HEK293 (cell line): ENCODE results near the gene MLLT3.

Experiments
- BCL11A ChIP-seq: fragments of 450-650 bp; formaldehyde crosslinking; IDR thresholded peaks from 2 replicates; pipeline ENCODE4 v1.5.1; 2016; ENCODE audit warnings: low read depth, missing biosample characterization, missing genetic modification characterization
- IKZF3 ChIP-seq: fragments of 450-650 bp; IDR thresholded peaks from 2 replicates; pipeline ENCODE4 v1.5.0; 2018; ENCODE audit warnings: missing biosample characterization, mild to moderate bottlenecking, missing genetic modification characterization, moderate library complexity
- PRDM10 ChIP-seq: fragments of 450-650 bp; formaldehyde crosslinking; IDR thresholded peaks from 2 replicates; pipeline ENCODE4 v1.5.1; 2016; ENCODE audit warnings: missing biosample characterization, missing genetic modification characterization
- PRDM6 ChIP-seq: fragments of 450-650 bp; formaldehyde crosslinking; IDR thresholded peaks from 2 replicates; pipeline ENCODE4 v1.5.1; 2017; ENCODE audit warnings: missing biosample characterization, missing genetic modification characterization
- SCRT2 ChIP-seq: fragments of 450-650 bp; formaldehyde crosslinking; IDR thresholded peaks from 2 replicates; pipeline ENCODE4 v1.5.1; 2016; ENCODE audit warnings: missing biosample characterization, missing genetic modification characterization
- SETDB1 ChIP-seq: IDR thresholded peaks from one replicate; pipeline ENCODE4 v1.6.1; 2017; ENCODE audit warnings: mild to moderate bottlenecking, low read length, moderate library complexity, mixed read lengths; ENCODE audit not compliant: insufficient read length
- YY1 ChIP-seq: fragments of 450-650 bp; formaldehyde crosslinking; IDR thresholded peaks from 2 replicates; pipeline ENCODE4 v1.5.1; 2018; ENCODE audit warnings: missing biosample characterization, missing genetic modification characterization
- YY2 ChIP-seq: fragments of 450-650 bp; formaldehyde crosslinking; IDR thresholded peaks from 2 replicates; pipeline ENCODE4 v1.5.1; 2016; ENCODE audit warnings: missing biosample characterization, missing genetic modification characterization
- ZBTB10 ChIP-seq: fragments of 450-650 bp; formaldehyde crosslinking; IDR thresholded peaks from 2 replicates; pipeline ENCODE4 v1.5.1; 2016; ENCODE audit warnings: missing biosample characterization, missing genetic modification characterization
- ZFP37 ChIP-seq: fragments of 450-650 bp; formaldehyde crosslinking; IDR thresholded peaks from 2 replicates; pipeline ENCODE4 v1.5.1; 2016; ENCODE audit warnings: missing biosample characterization, missing genetic modification characterization
- ZNF175 ChIP-seq: fragments of 450-650 bp; formaldehyde crosslinking; IDR thresholded peaks from 2 replicates; pipeline ENCODE4 v1.5.1; 2016; ENCODE audit warnings: missing biosample characterization, missing genetic modification characterization
- ZNF335 ChIP-seq: fragments of 450-650 bp; formaldehyde crosslinking; conservative IDR thresholded peaks from 2 replicates; pipeline ENCODE4 v1.5.1; 2016; ENCODE audit warnings: missing biosample characterization, missing genetic modification characterization
- ZNF362 ChIP-seq: fragments of 450-650 bp; formaldehyde crosslinking; IDR thresholded peaks from 2 replicates; pipeline ENCODE4 v1.5.1; 2016; ENCODE audit warnings: missing biosample characterization, missing genetic modification characterization
- ZNF391 ChIP-seq: fragments of 450-650 bp; formaldehyde crosslinking; IDR thresholded peaks from 2 replicates; pipeline ENCODE4 v1.5.1; 2016; ENCODE audit warnings: low read depth, missing biosample characterization, missing genetic modification characterization, borderline replicate concordance
- ZNF654 ChIP-seq: fragments of 450-650 bp; formaldehyde crosslinking; IDR thresholded peaks from 2 replicates; pipeline ENCODE4 v1.5.1; 2016; ENCODE audit warnings: low read depth, missing biosample characterization, missing genetic modification characterization
- ZNF660 ChIP-seq: fragments of 450-650 bp; IDR thresholded peaks from 2 replicates; pipeline ENCODE4 v1.5.1; 2018; ENCODE audit warnings: missing biosample characterization, mild to moderate bottlenecking, missing genetic modification characterization
- ZNF830 ChIP-seq: fragments of 450-650 bp; IDR thresholded peaks from 2 replicates; pipeline ENCODE4 v1.5.0; 2018; ENCODE audit warnings: missing biosample characterization, missing genetic modification characterization, low read depth, mild to moderate bottlenecking, moderate library complexity
- TF ChIP-seq, protein P1 (sequence below): fragments of 450-650 bp; formaldehyde crosslinking; IDR thresholded peaks from 2 replicates; pipeline ENCODE4 v1.5.1; 2017; ENCODE audit warnings: missing biosample characterization, missing genetic modification characterization
- TF ChIP-seq, protein P2 (sequence below): fragments of 450-650 bp; formaldehyde crosslinking; IDR thresholded peaks from 2 replicates; pipeline ENCODE4 v1.5.1; 2016; ENCODE audit warnings: missing biosample characterization, missing genetic modification characterization
- TF ChIP-seq, protein P3 (sequence below): fragments of 450-650 bp; formaldehyde crosslinking; IDR thresholded peaks from 2 replicates; pipeline ENCODE4 v1.5.1; 2017; ENCODE audit warnings: missing biosample characterization, missing genetic modification characterization
- TF ChIP-seq, protein P4 (sequence below): fragments of 450-650 bp; formaldehyde crosslinking; IDR thresholded peaks from 2 replicates; pipeline ENCODE4 v1.5.1; 2016; ENCODE audit warnings: missing biosample characterization, missing genetic modification characterization

Gene MLLT3

GRCh38 chr9:20319641-20320337 is 302.5 kb downstream of the MLLT3 start (continued):
- TF ChIP-seq, protein P1, sequence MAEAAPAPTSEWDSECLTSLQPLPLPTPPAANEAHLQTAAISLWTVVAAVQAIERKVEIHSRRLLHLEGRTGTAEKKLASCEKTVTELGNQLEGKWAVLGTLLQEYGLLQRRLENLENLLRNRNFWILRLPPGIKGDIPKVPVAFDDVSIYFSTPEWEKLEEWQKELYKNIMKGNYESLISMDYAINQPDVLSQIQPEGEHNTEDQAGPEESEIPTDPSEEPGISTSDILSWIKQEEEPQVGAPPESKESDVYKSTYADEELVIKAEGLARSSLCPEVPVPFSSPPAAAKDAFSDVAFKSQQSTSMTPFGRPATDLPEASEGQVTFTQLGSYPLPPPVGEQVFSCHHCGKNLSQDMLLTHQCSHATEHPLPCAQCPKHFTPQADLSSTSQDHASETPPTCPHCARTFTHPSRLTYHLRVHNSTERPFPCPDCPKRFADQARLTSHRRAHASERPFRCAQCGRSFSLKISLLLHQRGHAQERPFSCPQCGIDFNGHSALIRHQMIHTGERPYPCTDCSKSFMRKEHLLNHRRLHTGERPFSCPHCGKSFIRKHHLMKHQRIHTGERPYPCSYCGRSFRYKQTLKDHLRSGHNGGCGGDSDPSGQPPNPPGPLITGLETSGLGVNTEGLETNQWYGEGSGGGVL (tag by site-specific recombination), result peak; percentile 54
- TF ChIP-seq, protein P2, sequence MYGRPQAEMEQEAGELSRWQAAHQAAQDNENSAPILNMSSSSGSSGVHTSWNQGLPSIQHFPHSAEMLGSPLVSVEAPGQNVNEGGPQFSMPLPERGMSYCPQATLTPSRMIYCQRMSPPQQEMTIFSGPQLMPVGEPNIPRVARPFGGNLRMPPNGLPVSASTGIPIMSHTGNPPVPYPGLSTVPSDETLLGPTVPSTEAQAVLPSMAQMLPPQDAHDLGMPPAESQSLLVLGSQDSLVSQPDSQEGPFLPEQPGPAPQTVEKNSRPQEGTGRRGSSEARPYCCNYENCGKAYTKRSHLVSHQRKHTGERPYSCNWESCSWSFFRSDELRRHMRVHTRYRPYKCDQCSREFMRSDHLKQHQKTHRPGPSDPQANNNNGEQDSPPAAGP (tag by site-specific recombination), result peak; percentile 78
- TF ChIP-seq ZBTB10 (no peak), ZFP37 (tag by site-specific recombination) (peak; percentile 32; the same call in 1 of the 2 replicates), ZNF660 (tag by site-specific recombination) (peak; percentile 48; the same call in 1 of the 2 replicates), BCL11A (peak; percentile 46; the same call in 1 of the 2 replicates), PRDM6 (tag by site-specific recombination) (peak; percentile 92), ZNF335 (peak; percentile 71), YY2 (no peak), ZNF362 (tag by site-specific recombination) (no peak), SCRT2 (tag by site-specific recombination) (peak; percentile 34), ZNF391 (tag by site-specific recombination) (peak; percentile 77; the same call in 1 of the 2 replicates), IKZF3 (tag by site-specific recombination) (peak; percentile 62), ZNF830 (tag by site-specific recombination) (no peak), PRDM10 (tag by site-specific recombination) (no peak), SETDB1 (no peak), ZNF175 (tag by site-specific recombination) (no peak), YY1 (tag by site-specific recombination) (no peak), ZNF654 (peak; percentile 6; the same call in 1 of the 2 replicates)
- TF ChIP-seq, protein P3, sequence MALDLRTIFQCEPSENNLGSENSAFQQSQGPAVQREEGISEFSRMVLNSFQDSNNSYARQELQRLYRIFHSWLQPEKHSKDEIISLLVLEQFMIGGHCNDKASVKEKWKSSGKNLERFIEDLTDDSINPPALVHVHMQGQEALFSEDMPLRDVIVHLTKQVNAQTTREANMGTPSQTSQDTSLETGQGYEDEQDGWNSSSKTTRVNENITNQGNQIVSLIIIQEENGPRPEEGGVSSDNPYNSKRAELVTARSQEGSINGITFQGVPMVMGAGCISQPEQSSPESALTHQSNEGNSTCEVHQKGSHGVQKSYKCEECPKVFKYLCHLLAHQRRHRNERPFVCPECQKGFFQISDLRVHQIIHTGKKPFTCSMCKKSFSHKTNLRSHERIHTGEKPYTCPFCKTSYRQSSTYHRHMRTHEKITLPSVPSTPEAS (tag by site-specific recombination), result no peak
- TF ChIP-seq, protein P4, sequence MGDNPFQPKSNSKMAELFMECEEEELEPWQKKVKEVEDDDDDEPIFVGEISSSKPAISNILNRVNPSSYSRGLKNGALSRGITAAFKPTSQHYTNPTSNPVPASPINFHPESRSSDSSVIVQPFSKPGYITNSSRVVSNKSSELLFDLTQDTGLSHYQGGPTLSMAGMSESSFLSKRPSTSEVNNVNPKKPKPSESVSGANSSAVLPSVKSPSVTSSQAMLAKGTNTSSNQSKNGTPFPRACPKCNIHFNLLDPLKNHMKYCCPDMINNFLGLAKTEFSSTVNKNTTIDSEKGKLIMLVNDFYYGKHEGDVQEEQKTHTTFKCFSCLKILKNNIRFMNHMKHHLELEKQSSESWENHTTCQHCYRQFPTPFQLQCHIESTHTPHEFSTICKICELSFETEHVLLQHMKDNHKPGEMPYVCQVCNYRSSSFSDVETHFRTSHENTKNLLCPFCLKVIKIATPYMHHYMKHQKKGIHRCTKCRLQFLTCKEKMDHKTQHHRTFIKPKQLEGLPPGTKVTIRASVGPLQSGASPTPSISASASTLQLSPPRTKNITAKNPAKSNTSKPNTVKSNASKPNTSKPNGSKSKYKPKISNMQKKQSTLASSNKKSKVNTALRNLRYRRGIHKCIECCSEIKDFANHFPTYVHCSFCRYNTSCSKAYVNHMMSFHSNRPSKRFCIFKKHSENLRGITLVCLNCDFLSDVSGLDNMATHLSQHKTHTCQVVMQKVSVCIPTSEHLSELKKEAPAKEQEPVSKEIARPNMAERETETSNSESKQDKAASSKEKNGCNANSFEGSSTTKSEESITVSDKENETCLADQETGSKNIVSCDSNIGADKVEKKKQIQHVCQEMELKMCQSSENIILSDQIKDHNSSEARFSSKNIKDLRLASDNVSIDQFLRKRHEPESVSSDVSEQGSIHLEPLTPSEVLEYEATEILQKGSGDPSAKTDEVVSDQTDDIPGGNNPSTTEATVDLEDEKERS (tag by site-specific recombination), result no peak
